Peyer's patch (tissue), 4 donors: ENCODE measurements around the gene PRRX2.

Source experiments
- CTCF ChIP-seq, 6 experiments: fragments of 450-650 bp in 4 of 6; fragments of 200-600 bp in 2 of 6; sonication (generic) in 1 of 6; IDR thresholded peaks; one replicate each; pipeline ENCODE4 v1.5.1; 2017 to 2019; ENCODE audit warnings: antibody characterized with exemption in 6 of 6, mild to moderate bottlenecking in 3 of 6, moderate library complexity in 1 of 6
- POLR2A ChIP-seq, 2 donors: fragments of 450-650 bp; IDR thresholded peaks; one replicate each; pipeline ENCODE4 v1.5.1; 2017; ENCODE audit warnings: antibody characterized with exemption in 2 of 2, mild to moderate bottlenecking in 2 of 2, moderate library complexity in 2 of 2

- TF ChIP-seq CTCF (IDR thresholded peaks at IDR 0.05): no peak
- no peak for TF ChIP-seq POLR2A (IDR thresholded peaks at IDR 0.05)
These were observed 52.5 kb downstream of the PRRX2 start for GRCh38 chr9:129717991-129718390.
